ENCODE results near the gene ETV5.

The ETV5 gene

DNA sequence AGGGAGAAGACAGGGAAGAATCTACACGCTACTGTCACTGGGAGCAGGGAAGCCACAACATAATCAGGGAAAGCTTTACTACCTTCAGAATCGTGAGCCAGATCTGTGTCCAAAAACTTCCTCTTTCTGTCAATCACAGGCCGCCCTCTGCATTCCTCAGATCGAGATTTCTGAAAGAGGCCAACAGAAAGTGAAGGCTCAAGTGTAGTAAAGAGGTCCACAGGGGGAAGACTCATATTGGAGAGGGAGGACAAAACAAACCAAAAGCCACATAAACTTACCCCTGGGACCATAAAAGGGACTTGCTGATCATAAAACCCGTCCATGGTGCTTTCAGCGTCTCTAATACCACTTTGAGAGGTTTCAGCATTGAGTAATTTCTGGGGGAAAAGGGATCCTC lies 3.3 kb downstream of the ETV5 start:
- no peaks in the 10 kb centered on the region for H3K9me3 ChIP-seq (replicated peaks; ENCODE audit: low read length)
- H3K27me3 ChIP-seq (ENCODE audit: control insufficient read depth, insufficient read depth, low read length): no peaks in the 10 kb centered on the region
- H3K4me2 ChIP-seq (ENCODE audit: low read length): no peak overlapping the region
- H3K4me3 ChIP-seq (ENCODE audit: low read length): no peak overlapping the region
- peaks cover 29% of the 10 kb centered on the region for H3K4me1 ChIP-seq (ENCODE audit: control insufficient read depth, insufficient read depth, low read length)
- H3K36me3 ChIP-seq (ENCODE audit: insufficient read depth, low read length): peaks cover 13% of the 10 kb centered on the region
- H3K9ac ChIP-seq (ENCODE audit: low read depth, low read length): no peak overlapping the region

- H3K4me1 ChIP-seq (ENCODE audit: control insufficient read depth, insufficient read depth, low read length): peaks cover 41% of the 10 kb centered on the region
- no peak overlapping the region for H3K9ac ChIP-seq (ENCODE audit: low read depth, low read length)
- no peaks in the 10 kb centered on the region for H3K9me3 ChIP-seq (replicated peaks; ENCODE audit: low read length)
- H3K4me2 ChIP-seq (ENCODE audit: low read length): no peak overlapping the region
- no peaks in the 10 kb centered on the region for H3K27me3 ChIP-seq (ENCODE audit: control insufficient read depth, insufficient read depth, low read length)
- H3K36me3 ChIP-seq (ENCODE audit: insufficient read depth, low read length): peaks cover 13% of the 10 kb centered on the region
- no peak overlapping the region for H3K4me3 ChIP-seq (ENCODE audit: low read length)
Measured at GRCh38 chr3:186102687-186103086, 6.2 kb downstream of the ETV5 start.

DNA sequence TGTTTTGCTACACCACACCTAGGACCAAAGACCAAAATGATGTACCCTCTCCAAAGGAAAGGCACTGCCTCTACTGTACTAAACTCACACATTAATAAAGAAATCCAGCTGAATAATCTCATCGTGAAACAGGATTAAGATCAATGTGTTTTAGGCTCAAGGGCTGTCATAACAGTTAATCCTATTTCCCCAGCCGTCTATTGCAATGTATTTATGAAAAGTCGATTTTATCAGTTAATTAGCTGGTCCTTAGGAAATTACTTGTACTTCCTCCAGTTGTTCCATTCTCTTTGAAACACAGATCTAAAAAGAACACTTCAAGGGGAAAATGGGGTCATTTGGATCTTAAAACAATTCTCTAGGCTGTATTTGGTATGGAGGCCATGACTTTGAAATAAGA lies 8.5 kb downstream of the ETV5 start:
- Histone ChIP-seq H3K9me3 (replicated peaks; ENCODE audit: low read length) (no peaks in the 10 kb centered on the region), H3K4me1 (ENCODE audit: control insufficient read depth, insufficient read depth, low read length) (peaks cover 39% of the 10 kb centered on the region), H3K4me2 (ENCODE audit: low read length) (no peak overlapping the region), H3K4me3 (ENCODE audit: low read length) (no peak overlapping the region), H3K36me3 (ENCODE audit: insufficient read depth, low read length) (peaks cover 10% of the 10 kb centered on the region), H3K9ac (ENCODE audit: low read depth, low read length) (no peak overlapping the region), H3K27me3 (ENCODE audit: control insufficient read depth, insufficient read depth, low read length) (no peaks in the 10 kb centered on the region)

DNA sequence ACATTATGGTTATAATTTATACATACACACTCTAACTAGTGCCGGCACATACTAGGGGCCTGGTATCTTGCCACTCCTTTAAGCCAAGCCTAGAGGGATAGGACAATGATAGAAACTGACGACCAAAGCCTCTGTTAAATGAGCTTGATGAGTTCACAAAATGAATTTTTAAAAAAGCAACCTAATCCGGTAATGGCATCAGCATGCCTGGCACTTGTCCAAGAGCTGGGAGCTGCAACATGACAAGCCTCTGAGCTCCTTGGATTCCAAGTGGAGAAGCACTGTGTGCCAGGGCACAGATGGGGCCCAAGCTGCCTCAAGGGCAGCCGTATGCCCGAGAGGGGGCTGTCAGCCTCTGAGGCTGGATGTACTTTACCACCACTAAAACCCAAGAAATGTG lies 9.7 kb downstream of the ETV5 start:
- no peak overlapping the region for H3K4me3 ChIP-seq (ENCODE audit: low read length)
- peaks cover 36% of the 10 kb centered on the region for H3K4me1 ChIP-seq (ENCODE audit: control insufficient read depth, insufficient read depth, low read length)
- H3K36me3 ChIP-seq (ENCODE audit: insufficient read depth, low read length): peaks cover 11% of the 10 kb centered on the region
- H3K9ac ChIP-seq (ENCODE audit: low read depth, low read length): no peak overlapping the region
- peak overlapping the region; percentile 21 for H3K4me2 ChIP-seq (ENCODE audit: low read length)
- no peaks in the 10 kb centered on the region for H3K27me3 ChIP-seq (ENCODE audit: control insufficient read depth, insufficient read depth, low read length)
- no peaks in the 10 kb centered on the region for H3K9me3 ChIP-seq (replicated peaks; ENCODE audit: low read length)

- Histone ChIP-seq H3K4me3 (ENCODE audit: low read length) (no peak overlapping the region), H3K9ac (ENCODE audit: low read depth, low read length) (no peak overlapping the region)
Measured at GRCh38 chr3:186098740-186099139, 10.1 kb downstream of the ETV5 start.

GRCh38 chr3:186097663-186098451 lies 11.0 kb downstream of the ETV5 start:
- H3K9ac ChIP-seq (ENCODE audit: low read depth, low read length): peak overlapping the region; percentile 13
- peaks cover 27% of the 10 kb centered on the region for H3K4me1 ChIP-seq (ENCODE audit: control insufficient read depth, insufficient read depth, low read length)
- H3K4me2 ChIP-seq (ENCODE audit: low read length): peak overlapping the region; percentile 79
- H3K4me3 ChIP-seq (ENCODE audit: low read length): peak overlapping the region; percentile 60
- H3K36me3 ChIP-seq (ENCODE audit: insufficient read depth, low read length): peaks cover 15% of the 10 kb centered on the region
- no peaks in the 10 kb centered on the region for H3K27me3 ChIP-seq (ENCODE audit: control insufficient read depth, insufficient read depth, low read length)
- no peaks in the 10 kb centered on the region for H3K9me3 ChIP-seq (replicated peaks; ENCODE audit: low read length)

More at GRCh38 chr3:186098740-186099139, 10.1 kb downstream of the ETV5 start:
- H3K4me1 ChIP-seq (ENCODE audit: control insufficient read depth, insufficient read depth, low read length): peaks cover 32% of the 10 kb centered on the region
- H3K4me2 ChIP-seq (ENCODE audit: low read length): peak overlapping the region; percentile 21
- no peaks in the 10 kb centered on the region for H3K9me3 ChIP-seq (replicated peaks; ENCODE audit: low read length)
- no peaks in the 10 kb centered on the region for H3K27me3 ChIP-seq (ENCODE audit: control insufficient read depth, insufficient read depth, low read length)
- H3K36me3 ChIP-seq (ENCODE audit: insufficient read depth, low read length): peaks cover 13% of the 10 kb centered on the region

DNA sequence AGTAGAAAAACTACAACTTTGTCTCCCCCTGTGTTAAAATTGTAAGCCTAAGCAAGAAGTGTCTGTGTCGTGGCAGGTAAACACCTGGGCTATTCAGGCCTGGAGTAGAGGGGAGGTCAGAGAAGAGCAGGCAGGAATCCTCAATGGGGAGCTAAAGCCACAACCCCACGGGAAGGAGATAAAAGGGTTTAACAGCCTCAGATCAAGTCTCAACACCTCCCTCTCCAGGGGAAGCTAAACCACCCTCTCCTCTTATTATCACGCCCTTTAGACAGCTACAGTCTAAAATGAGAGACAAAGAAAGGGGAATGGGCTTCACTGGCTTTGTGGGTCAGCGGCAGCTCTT lies 11.6 kb downstream of the ETV5 start:
- Histone ChIP-seq H3K4me3 (ENCODE audit: low read length) (no peak overlapping the region), H3K4me2 (ENCODE audit: low read length) (peak overlapping the region; percentile 79), H3K27me3 (ENCODE audit: control insufficient read depth, insufficient read depth, low read length) (no peaks in the 10 kb centered on the region), H3K9me3 (replicated peaks; ENCODE audit: low read length) (no peaks in the 10 kb centered on the region), H3K4me1 (ENCODE audit: control insufficient read depth, insufficient read depth, low read length) (peaks cover 27% of the 10 kb centered on the region), H3K36me3 (ENCODE audit: insufficient read depth, low read length) (peaks cover 17% of the 10 kb centered on the region), H3K9ac (ENCODE audit: low read depth, low read length) (peak overlapping the region; percentile 6)

DNA sequence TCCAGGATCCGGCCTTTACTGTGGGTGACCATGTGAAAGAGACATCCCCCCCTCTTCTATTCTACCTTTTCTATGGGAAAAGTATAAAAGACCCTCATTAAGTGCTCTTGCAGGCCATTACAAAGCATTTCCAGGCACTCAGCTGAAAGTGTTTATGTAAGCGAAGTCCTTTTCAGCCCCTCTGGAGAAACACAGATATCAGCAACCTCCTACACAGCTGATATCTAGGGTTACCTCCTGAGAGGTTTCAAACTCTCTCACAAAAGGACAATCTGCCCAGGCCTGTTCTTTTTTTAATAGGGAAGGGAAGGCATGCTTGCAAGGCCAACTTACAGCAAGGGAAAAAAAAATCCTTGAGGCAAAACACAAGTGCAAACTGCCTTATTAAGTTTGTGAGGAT lies 12.6 kb downstream of the ETV5 start:
- Histone ChIP-seq H3K4me3 (ENCODE audit: low read length) (no peak overlapping the region), H3K9ac (ENCODE audit: low read depth, low read length) (no peak overlapping the region), H3K4me2 (ENCODE audit: low read length) (no peak overlapping the region), H3K27me3 (ENCODE audit: control insufficient read depth, insufficient read depth, low read length) (no peaks in the 10 kb centered on the region), H3K36me3 (ENCODE audit: insufficient read depth, low read length) (peaks cover 17% of the 10 kb centered on the region), H3K9me3 (replicated peaks; ENCODE audit: low read length) (no peaks in the 10 kb centered on the region), H3K4me1 (ENCODE audit: control insufficient read depth, insufficient read depth, low read length) (peaks cover 27% of the 10 kb centered on the region)

GRCh38 chr3:186095561-186096081 lies 13.3 kb downstream of the ETV5 start:
- no peaks in the 10 kb centered on the region for H3K9me3 ChIP-seq (replicated peaks; ENCODE audit: low read length)
- no peak overlapping the region for H3K9ac ChIP-seq (ENCODE audit: low read depth, low read length)
- no peak overlapping the region for H3K4me3 ChIP-seq (ENCODE audit: low read length)
- H3K4me1 ChIP-seq (ENCODE audit: control insufficient read depth, insufficient read depth, low read length): peaks cover 27% of the 10 kb centered on the region
- H3K36me3 ChIP-seq (ENCODE audit: insufficient read depth, low read length): peaks cover 22% of the 10 kb centered on the region
- H3K4me2 ChIP-seq (ENCODE audit: low read length): no peak overlapping the region
- no peaks in the 10 kb centered on the region for H3K27me3 ChIP-seq (ENCODE audit: control insufficient read depth, insufficient read depth, low read length)

DNA sequence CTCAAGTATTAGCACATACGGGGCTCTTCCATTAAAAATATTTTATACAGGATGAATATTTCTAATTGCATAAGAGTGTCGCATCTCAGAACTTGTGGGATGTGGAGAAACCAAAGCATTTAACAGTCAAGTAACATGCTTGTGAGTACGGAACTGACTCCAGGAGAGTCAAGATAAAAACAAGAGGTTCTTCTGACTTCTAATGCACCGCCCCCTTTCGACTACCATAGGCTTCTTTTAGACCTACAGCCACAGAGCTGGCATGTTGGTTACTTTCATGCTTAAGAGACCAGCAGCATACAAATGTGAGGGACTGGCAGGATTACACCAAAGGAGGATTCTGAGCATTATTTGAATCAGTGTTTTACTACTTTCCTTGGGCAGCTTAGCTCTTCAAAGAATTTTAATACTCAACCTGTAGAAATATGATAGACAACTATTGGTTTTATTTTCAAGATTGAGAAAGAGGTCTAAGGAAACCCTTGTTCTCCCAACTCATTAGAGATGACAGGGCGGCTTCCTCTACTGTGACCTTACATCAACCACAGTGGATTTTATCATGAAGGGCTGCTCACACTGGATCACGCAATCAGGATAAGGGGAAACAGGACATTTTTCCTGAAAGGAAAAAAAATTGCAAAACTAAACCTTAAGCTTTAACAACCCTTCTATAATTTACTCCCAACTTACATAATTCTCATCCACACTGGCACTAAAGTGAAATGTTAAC lies 14.0 kb downstream of the ETV5 start:
- peaks cover 24% of the 10 kb centered on the region for H3K36me3 ChIP-seq (ENCODE audit: insufficient read depth, low read length)
- no peaks in the 10 kb centered on the region for H3K27me3 ChIP-seq (ENCODE audit: control insufficient read depth, insufficient read depth, low read length)
- no peak overlapping the region for H3K9ac ChIP-seq (ENCODE audit: low read depth, low read length)
- no peaks in the 10 kb centered on the region for H3K9me3 ChIP-seq (replicated peaks; ENCODE audit: low read length)
- H3K4me3 ChIP-seq (ENCODE audit: low read length): no peak overlapping the region
- H3K4me2 ChIP-seq (ENCODE audit: low read length): no peak overlapping the region
- H3K4me1 ChIP-seq (ENCODE audit: control insufficient read depth, insufficient read depth, low read length): peaks cover 27% of the 10 kb centered on the region

DNA sequence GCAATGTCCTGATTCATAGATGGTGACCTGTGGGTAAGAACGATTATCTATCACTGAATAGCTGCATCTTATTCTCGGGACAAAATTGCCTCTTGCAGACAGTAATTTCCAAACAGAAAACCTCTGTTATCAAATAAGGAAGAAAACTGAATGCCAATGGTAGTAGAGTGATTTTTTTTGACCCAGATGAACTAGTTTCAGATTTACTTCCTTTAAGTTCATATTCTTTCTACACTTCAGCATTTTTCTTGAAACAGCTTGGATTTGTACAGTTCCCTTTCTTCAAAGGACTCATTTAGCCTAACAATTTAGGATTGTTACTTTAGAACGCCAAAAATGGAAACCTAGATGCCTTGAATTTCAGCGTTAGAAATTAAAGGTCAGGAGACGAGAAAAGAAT lies 14.6 kb downstream of the ETV5 start:
- Histone ChIP-seq H3K36me3 (ENCODE audit: insufficient read depth, low read length) (peaks cover 24% of the 10 kb centered on the region), H3K4me1 (ENCODE audit: control insufficient read depth, insufficient read depth, low read length) (peaks cover 21% of the 10 kb centered on the region), H3K27me3 (ENCODE audit: control insufficient read depth, insufficient read depth, low read length) (no peaks in the 10 kb centered on the region), H3K4me3 (ENCODE audit: low read length) (no peak overlapping the region), H3K4me2 (ENCODE audit: low read length) (no peak overlapping the region), H3K9me3 (replicated peaks; ENCODE audit: low read length) (no peaks in the 10 kb centered on the region), H3K9ac (ENCODE audit: low read depth, low read length) (no peak overlapping the region)
